Nucleus accumbens (tissue), 56 donors: ENCODE data around the gene LRRTM4.
"Not testable (repeated sequence)": the region's sequence is repeated elsewhere in the genome, so short reads cannot be mapped to it uniquely, and the experiment has no call there.

Experiments used
- DNase-seq, 56 donors: peaks; one replicate each; lab custom pipeline; 2025; lab: John Stamatoyannopoulos, UW

Gene LRRTM4

GRCh38 chr2:76808732-76809131 is 713.4 kb downstream of the LRRTM4 start:
- no peak for DNase-seq

DNA sequence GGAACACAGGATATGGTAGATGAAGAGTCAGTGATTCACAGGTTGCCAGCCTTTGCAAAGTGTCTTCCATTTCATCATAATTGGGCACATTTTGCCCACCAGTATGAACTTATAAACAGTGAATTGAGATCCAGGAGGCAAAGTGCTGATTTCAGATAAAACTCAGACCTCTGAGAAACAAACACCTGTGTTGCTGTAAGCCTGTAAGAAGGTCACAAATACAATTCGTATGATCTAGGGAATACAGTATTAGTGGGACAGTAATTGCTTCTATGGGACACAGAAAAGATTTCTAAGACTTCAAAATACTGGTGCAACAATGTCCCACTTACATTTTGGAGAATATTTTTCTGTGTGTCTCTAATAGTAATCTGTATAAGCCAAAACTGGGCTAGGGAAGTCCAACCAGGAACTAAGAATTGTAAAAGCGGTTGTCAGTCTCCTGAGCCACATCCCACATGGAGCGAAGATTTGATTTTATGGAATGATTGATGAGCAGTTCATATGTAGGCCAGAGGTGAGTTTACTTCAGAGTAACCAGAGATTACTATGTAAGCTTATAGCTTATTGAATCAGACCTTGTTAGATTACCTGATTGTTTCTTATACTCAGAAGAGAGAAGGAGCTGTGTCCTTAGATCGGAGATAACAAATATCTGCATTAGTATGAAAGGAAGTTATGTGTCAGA is 728.4 kb downstream of the LRRTM4 start:
- DNase-seq: no peak

GRCh38 chr2:76781313-76781712 is 740.9 kb downstream of the LRRTM4 start:
- DNase-seq: not testable (repeated sequence)

DNA sequence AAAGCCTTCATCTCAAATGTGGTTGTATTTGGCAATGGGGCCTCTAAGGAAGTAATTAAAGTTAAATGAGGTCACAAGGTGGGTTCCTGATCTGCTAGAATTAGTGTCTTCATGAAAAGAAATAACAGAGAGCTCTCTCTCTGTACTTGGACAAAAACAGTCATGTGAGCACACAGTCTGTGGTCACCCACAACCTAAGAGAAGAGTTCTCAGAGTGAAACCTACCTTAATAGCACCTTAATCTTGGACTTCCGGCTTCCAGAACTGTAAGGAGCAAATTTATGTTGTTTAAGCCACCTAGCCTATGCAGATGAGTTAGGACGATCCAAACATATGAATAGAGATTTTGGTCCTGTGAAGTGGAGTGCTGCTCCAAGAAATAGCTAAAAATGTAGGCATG is 758.9 kb downstream of the LRRTM4 start:
- DNase-seq: no peak

DNA sequence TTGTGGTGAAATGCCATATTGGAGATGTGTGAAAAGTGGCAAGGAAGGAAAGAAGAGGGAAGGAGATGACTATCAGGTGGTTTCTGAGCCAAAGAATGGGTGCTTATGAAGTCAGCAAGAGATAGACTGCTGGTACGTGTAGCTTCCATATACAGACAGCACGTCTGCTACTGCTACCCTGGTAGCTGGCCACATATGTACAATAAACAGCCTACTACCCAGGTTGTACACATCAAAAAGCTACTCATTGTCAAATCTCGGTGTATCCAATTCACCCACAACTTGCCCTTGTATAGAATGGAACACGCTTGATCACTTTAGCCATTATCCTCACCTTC is 761.8 kb downstream of the LRRTM4 start:
- DNase-seq: no peak

- DNase-seq: no peak
Observed at GRCh38 chr2:76759634-76760366, 762.4 kb downstream of the LRRTM4 start.

GRCh38 chr2:76752506-76752905 is 769.7 kb downstream of the LRRTM4 start:
- no peak for DNase-seq

- DNase-seq: no peak
Observed at GRCh38 chr2:76749858-76750257, 772.3 kb downstream of the LRRTM4 start.

DNA sequence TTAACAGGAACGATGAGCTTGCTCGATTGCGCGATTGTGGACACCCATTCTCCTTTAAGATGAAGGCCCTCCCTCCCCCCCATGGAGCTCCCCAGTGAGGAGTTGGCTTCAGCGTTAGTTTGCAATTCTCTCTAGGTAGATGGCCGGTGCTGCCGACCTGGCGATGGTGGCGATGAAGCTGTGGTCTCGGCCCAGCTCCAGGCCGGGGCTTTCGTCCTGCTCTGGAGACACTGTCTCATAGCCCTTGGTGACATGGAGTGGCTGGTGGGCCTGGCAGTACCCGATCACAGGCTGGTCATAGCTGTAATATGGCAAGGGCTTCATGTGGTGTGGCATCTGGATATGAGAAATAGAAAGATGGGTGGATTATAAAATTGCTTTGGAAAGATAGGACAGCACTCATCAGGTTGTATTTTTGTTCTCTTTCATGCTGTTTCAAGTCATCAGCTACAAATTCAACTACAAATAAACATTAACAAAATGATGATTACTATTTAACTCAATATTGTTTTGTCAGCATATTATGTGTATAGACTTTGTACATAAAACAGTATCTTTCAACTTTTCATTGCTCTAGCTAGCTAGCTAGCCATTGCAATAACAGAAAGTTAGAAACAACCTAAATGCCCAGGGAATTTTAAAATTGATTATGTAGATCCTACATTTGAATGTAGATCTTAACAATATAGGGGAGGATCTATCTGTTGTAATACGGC is 773.4 kb downstream of the LRRTM4 start:
- no peak for DNase-seq

- no peak for DNase-seq
Observed at GRCh38 chr2:76745605-76746004, 776.6 kb downstream of the LRRTM4 start.

DNA sequence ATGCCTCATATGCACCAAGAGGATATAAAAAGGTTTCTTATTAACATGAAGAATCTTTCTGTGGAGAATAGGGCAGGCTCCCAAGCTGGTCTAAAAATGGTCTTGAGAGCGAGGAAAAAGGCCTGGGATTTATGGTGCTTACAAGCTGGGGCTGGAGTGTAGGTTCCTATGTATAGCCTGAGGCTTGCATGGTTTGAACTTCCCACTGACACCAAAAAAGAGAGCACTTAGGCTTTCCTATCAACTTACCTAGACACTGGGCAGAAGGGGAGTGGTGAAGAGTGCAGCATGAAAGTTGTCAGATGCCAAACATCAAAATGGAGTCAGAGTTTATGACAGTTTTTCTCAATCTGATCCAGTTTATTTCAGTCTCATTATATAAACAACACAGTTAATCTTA is 784.6 kb downstream of the LRRTM4 start:
- DNase-seq: no peak

DNA sequence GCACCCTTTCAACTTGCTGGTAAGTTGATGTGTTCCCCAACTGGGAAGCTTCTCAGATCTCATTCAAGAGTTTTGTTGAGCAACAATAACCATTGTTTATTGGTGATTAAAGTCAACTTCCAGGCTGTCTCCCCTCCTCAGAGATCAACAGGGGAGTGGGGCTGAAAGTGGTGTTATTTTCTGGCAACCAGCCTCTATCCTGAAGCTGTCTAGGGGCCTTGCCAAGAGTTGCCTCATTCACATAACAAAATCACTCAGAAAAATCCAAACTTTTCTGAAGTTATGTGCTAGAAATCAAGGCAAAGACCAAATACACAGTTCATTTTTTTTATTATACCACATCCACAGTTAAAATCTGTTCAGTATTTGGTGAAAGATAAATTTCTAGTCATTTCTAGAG is 788.4 kb downstream of the LRRTM4 start:
- no peak for DNase-seq

DNA sequence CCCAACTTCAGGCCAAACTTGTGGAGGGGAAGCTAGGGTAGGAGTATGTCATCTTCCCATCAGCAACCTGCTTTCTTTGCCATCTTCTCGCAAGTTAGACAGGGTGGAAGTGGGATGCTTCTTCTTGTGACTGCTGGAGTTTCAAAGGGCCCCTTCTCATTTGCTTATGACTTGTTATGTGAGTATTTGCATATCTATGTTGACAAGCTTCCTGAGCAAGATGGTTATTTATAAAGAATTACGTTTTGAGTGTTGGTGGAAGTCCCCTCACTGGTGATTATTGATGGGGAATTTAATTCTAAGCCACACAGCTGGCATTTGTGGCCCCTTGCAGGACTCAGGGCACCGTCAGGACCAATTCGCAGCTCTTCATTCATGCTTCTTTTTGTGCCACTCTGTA is 791.0 kb downstream of the LRRTM4 start:
- no peak for DNase-seq

GRCh38 chr2:76730021-76730420 is 792.2 kb downstream of the LRRTM4 start:
- DNase-seq: no peak

DNA sequence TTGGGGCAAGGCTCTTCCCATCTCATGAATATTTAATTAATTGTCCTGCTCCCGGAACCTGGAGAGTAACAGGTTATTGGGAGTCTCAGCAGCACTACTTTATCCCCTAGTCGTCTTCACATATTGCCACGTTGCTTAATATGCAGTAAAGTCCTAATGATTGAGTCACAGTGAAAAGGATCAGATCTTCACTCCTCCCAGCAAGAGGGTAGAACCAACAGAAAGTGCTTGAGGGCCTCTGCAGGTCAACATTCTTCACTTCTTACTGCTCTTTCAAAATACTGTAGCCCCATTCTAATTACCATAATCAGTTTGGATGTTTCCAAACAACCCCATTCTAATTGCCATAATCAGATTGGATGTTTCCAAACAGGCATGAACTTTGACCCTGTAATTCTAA is 801.0 kb downstream of the LRRTM4 start:
- no peak for DNase-seq

GRCh38 chr2:76713312-76713711 is 808.9 kb downstream of the LRRTM4 start:
- DNase-seq: no peak

DNA sequence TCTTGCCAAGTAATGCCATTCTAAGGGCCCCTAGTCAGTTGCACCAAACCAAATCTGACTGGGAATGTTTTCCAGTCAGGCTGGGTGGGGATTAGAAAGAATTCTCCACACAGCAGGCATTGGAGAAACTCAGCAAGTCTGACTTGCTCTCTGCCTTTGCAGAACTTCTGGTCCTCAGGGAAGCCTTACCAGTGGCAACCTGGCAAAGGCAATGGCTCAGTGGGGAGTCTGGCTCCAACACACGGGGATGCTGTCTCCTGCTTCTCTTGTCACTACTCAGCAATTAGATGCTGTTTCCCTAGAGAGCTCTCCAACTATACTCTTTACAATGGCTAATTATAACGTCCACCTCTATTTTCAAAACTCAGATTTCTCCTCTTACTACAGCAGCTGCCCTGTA is 810.7 kb downstream of the LRRTM4 start:
- DNase-seq: no peak

GRCh38 chr2:76700894-76701293 is 821.3 kb downstream of the LRRTM4 start:
- no peak for DNase-seq

DNA sequence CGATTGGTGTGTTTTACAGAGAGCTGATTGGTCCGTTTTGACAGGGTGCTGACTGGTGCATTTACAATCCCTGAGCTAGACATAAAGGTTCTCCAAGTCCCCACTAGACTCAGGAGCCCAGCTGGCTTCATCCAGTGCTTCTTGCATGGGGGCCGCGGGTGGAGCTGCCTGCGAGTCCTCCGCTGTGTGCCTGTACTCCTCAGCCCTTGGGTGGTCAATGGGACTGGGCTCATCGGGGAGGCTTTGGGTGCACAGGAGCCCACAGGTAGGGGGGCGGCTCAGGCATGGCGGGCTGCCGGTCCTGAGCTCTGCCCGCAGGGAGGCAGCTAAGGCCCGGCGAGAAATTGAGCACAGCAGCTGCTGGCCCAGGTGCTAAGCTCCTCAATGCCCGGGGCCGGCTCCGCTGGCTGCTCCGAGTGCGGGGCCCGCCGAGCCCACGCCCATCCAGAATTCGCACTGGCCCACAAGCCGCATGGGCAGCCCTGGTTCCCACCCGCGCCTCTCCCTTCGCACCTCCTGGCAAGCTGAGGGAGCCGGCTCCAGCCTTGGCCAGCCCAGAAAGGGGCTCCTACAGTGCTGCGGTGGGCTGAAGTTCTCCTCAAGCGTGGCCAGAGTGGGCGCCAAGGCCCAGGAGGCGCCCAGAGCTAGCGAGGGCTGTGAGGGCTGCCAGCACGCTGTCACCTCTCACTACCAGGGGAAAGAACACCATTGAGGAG is 824.0 kb downstream of the LRRTM4 start:
- not testable (repeated sequence) for DNase-seq
